A673 (cell line): ENCODE data around the gene FAM110D.

ENCODE experiments used
- EZH2 ChIP-seq: fragments of 200-600 bp; sonication (generic); IDR thresholded peaks from 2 replicates; pipeline ENCODE4 v1.6.1; 2017; ENCODE audit warnings: borderline replicate concordance, low read depth, mild to moderate bottlenecking, mixed read lengths, antibody characterized with exemption, low read length; ENCODE audit not compliant: poor library complexity, severe bottlenecking
- TF ChIP-seq, protein P1 (sequence below): fragments of 300-800, 200-600 bp; sonication (generic); conservative IDR thresholded peaks from 2 replicates; pipeline ENCODE4 v1.5.1; 2017; ENCODE audit warnings: low read depth, mild to moderate bottlenecking, antibody characterized with exemption, low read length, moderate library complexity, mixed read lengths

DNA sequence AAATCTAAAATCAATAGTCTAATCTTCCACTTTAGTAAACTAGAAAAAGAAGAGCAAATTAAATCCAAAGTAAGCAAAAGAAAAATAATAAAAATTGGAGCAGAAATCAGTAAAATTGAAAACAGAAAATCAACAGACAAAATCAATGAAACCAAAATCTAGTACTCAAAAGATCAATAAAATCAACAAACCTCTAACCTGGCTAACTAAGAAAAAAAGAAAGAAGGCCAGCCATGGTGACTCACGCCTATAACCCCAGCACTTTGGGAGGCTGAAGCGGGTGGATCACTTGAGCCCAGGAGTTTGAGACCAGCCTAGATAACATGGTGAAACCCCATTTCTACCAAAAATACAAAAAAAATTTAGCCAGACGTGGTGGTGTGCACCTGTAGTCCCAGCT lies 24.4 kb upstream of the FAM110D start:
- TF ChIP-seq, protein P1, sequence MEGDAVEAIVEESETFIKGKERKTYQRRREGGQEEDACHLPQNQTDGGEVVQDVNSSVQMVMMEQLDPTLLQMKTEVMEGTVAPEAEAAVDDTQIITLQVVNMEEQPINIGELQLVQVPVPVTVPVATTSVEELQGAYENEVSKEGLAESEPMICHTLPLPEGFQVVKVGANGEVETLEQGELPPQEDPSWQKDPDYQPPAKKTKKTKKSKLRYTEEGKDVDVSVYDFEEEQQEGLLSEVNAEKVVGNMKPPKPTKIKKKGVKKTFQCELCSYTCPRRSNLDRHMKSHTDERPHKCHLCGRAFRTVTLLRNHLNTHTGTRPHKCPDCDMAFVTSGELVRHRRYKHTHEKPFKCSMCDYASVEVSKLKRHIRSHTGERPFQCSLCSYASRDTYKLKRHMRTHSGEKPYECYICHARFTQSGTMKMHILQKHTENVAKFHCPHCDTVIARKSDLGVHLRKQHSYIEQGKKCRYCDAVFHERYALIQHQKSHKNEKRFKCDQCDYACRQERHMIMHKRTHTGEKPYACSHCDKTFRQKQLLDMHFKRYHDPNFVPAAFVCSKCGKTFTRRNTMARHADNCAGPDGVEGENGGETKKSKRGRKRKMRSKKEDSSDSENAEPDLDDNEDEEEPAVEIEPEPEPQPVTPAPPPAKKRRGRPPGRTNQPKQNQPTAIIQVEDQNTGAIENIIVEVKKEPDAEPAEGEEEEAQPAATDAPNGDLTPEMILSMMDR: no peak
- no peak for TF ChIP-seq EZH2
